A673 (cell line): Measurements from ENCODE around the gene ASAP2. TPM values are rescaled to one million over a fixed set of nuclear protein-coding genes. Genes with fewer than 3 reads are reported as not detected.
"Not testable (repeated sequence)": the region's sequence is repeated elsewhere in the genome, so short reads cannot be mapped to it uniquely, and the experiment has no call there.

ENCODE experiments used
- BruUV-seq: library from RNA; stranded (reverse); fragments of 400-500 nt; replicated peaks from 2 replicates; lab custom pipeline; 2021; lab: Mats Ljungman, UMichigan
- CTCF ChIA-PET: fragments of 300-600 bp; sonication (Branson Sonifier 250); formaldehyde crosslinking; loops from one replicate; lab custom pipeline; 2022; ENCODE audit warnings: antibody characterized with exemption; lab: Charles Lee
- POLR2A ChIA-PET: fragments of 300-600 bp; sonication (Branson Sonifier 250); formaldehyde crosslinking; loops from one replicate; lab custom pipeline; 2022; ENCODE audit warnings: antibody characterized with exemption; ENCODE audit not compliant: low non-redundant PET; lab: Charles Lee
- DNase-seq: peaks from one replicate; pipeline ENCODE4 v3.0.0-alpha.2; 2015; ENCODE audit warnings: low spot score
- H3K27ac ChIP-seq: fragments of 200-600 bp; sonication (generic); 2 replicates; pipeline ENCODE4 v1.5.1; 2016; ENCODE audit warnings: mixed run types, low read depth, mild to moderate bottlenecking, mixed read lengths, antibody characterized with exemption, low read length; ENCODE audit not compliant: poor library complexity, severe bottlenecking
- H3K27me3 ChIP-seq: fragments of 200-600 bp; sonication (generic); replicated peaks from 2 replicates; pipeline ENCODE4 v1.6.1; 2017; ENCODE audit warnings: mixed run types, low read depth, mild to moderate bottlenecking, mixed read lengths, antibody characterized with exemption, low read length; ENCODE audit not compliant: insufficient read depth, poor library complexity
- H3K36me3 ChIP-seq: fragments of 200-600 bp; sonication (generic); 2 replicates; pipeline ENCODE4 v1.6.1; 2016; ENCODE audit warnings: mixed run types, mild to moderate bottlenecking, mixed read lengths, antibody characterized with exemption, low read length; ENCODE audit not compliant: insufficient read depth, poor library complexity, severe bottlenecking
- H3K4me1 ChIP-seq: fragments of 200-600 bp; sonication (generic); 2 replicates; pipeline ENCODE4 v1.6.1; 2017; ENCODE audit warnings: mixed run types, mild to moderate bottlenecking, mixed read lengths, antibody characterized with exemption, low read length; ENCODE audit not compliant: insufficient read depth, poor library complexity, severe bottlenecking
- H3K4me3 ChIP-seq: fragments of 200-600 bp; sonication (generic); 2 replicates; pipeline ENCODE4 v1.5.1; 2016; ENCODE audit warnings: low read depth, mixed run types, mild to moderate bottlenecking, mixed read lengths, low read length; ENCODE audit not compliant: poor library complexity, severe bottlenecking
- H3K9me3 ChIP-seq: fragments of 200-600 bp; sonication (generic); 2 replicates; pipeline ENCODE4 v1.6.1; 2016; ENCODE audit warnings: mixed run types, low read depth, mild to moderate bottlenecking, mixed read lengths, antibody characterized with exemption, low read length; ENCODE audit not compliant: poor library complexity, severe bottlenecking
- EZH2 ChIP-seq: fragments of 200-600 bp; sonication (generic); IDR thresholded peaks from 2 replicates; pipeline ENCODE4 v1.6.1; 2017; ENCODE audit warnings: borderline replicate concordance, low read depth, mild to moderate bottlenecking, mixed read lengths, antibody characterized with exemption, low read length; ENCODE audit not compliant: poor library complexity, severe bottlenecking
- intact Hi-C: fragments of 100-400 bp; cut with micrococcal nuclease; formaldehyde crosslinking; loops from one replicate; pipeline ENCODE4 v1.10.0; 2022; ENCODE audit not compliant: unreplicated experiment
- total RNA-seq: library from RNA; stranded (reverse); gene quantifications from 2 replicates; pipeline ENCODE4 v1.2.3, GENCODE V29; 2021
- TF ChIP-seq, protein P1 (sequence below): fragments of 300-800, 200-600 bp; sonication (generic); conservative IDR thresholded peaks from 2 replicates; pipeline ENCODE4 v1.5.1; 2017; ENCODE audit warnings: low read depth, mild to moderate bottlenecking, antibody characterized with exemption, low read length, moderate library complexity, mixed read lengths

ASAP2 gene
- total RNA-seq, 1 experiment from 2014 or later: 46.8 TPM

DNA sequence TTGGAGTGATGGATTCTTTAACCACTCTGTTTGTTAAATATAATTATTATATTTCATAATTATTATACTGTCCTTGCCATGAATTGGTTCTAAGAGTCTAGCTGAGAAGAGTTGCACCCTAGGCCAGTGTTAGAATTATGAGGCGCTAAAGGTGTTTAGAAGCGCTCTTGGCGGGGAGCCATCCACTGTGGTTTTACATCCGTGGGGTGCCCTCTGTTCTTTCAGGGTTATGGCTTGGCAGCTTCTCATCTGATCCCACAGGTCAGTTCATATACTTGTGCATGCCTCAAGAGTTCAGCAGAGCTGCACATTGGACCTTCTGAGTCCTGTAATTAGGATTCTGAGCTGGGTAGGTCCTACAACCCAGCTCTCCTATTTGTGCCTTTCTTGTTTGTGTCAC, 9.1 kb downstream of the ASAP2 start:
- H3K27ac ChIP-seq: no peak overlapping the region
- TF ChIP-seq EZH2: no peak
- TF ChIP-seq, protein P1, sequence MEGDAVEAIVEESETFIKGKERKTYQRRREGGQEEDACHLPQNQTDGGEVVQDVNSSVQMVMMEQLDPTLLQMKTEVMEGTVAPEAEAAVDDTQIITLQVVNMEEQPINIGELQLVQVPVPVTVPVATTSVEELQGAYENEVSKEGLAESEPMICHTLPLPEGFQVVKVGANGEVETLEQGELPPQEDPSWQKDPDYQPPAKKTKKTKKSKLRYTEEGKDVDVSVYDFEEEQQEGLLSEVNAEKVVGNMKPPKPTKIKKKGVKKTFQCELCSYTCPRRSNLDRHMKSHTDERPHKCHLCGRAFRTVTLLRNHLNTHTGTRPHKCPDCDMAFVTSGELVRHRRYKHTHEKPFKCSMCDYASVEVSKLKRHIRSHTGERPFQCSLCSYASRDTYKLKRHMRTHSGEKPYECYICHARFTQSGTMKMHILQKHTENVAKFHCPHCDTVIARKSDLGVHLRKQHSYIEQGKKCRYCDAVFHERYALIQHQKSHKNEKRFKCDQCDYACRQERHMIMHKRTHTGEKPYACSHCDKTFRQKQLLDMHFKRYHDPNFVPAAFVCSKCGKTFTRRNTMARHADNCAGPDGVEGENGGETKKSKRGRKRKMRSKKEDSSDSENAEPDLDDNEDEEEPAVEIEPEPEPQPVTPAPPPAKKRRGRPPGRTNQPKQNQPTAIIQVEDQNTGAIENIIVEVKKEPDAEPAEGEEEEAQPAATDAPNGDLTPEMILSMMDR: no peak
- peaks cover 8% of the 10 kb centered on the region for H3K9me3 ChIP-seq
- no peaks in the 10 kb centered on the region for H3K27me3 ChIP-seq
- BruUV-seq: no TSS peak
- no peak for DNase-seq
- no peaks in the 10 kb centered on the region for H3K36me3 ChIP-seq
- intact Hi-C loops: no loop called here
- POLR2A ChIA-PET: no interaction called here
- CTCF ChIA-PET: interaction anchor here (0.7 kb wide), 1 partner anchor 334 kb away, joined by 5 read pairs; no protein-coding TSS in a partner anchor
- no peak overlapping the region for H3K4me3 ChIP-seq
- peaks cover 47% of the 10 kb centered on the region for H3K4me1 ChIP-seq

DNA sequence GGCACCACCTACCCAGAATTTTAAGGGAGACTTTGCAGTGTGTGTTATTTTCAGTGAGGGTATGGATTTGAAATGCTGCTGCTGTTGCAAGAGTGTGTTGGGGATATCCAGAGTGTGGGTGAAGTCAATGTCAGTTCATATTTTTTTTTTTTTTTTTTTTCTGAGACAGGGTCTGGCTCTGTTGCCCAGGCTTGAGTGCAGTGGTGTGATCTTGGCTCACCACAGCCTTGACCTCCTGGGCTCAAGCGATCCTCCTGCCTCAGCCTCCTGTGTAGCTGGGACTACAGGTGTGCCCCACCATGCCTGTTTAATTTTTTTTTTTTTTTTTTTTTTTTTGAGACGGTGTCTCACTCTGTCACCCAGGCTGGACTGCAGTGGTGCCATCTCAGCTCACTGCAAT, 9.5 kb downstream of the ASAP2 start:
- POLR2A ChIA-PET, H3K27ac ChIP-seq, intact Hi-C loops, DNase-seq, BruUV-seq, H3K36me3 ChIP-seq, H3K27me3 ChIP-seq, H3K4me3 ChIP-seq: not testable (repeated sequence)
- Histone ChIP-seq H3K4me1 (peaks cover 44% of the 10 kb centered on the region), H3K9me3 (peaks cover 10% of the 10 kb centered on the region)
- CTCF ChIA-PET: interaction anchor here (0.7 kb wide), 1 partner anchor 334 kb away, joined by 5 read pairs; no protein-coding TSS in a partner anchor

DNA sequence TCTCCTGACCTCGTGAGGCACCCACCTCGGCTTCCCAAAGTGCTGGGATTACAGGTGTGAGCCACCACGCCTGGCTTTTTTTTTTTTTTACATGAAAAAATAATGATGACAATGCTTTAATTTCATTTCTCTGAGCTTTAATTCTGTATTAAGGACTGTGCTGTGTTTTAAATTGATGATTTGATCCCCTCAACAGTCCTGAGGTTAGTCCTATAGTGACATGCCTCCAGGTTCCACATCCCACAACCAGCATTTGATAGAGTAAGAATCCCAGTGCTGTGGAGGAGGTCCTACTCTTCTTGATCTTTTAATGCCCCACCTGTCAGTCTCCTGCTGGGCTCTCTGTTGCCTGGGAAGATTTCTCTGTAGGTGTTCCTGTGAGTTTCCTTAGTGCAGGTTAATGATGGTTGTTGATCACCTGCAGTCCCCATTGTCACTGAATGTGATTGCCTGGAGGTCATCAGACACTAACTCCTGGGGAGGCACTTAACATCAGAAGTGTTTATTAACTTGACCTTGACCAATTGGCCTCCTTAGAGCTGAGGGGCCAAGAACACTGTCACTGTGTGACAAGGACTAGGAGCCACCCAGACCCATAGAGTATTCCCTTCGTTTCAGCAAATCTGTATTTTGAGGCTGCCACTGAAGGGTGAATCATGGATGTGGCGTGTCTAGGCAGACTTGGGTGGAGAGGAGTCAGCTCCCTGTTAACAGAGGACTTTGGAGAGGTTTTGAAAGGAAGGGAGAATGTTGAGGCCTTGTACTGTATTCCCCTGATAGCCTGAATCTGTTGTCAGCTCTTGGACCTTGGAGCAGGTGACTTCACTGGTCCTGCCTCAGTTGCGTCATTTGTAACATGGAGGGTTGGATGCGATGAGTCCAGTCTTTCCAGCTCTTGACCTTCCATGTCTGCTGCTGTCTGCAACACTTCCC, 11.5 kb downstream of the ASAP2 start:
- no peaks in the 10 kb centered on the region for H3K36me3 ChIP-seq
- peaks cover 24% of the 10 kb centered on the region for H3K4me1 ChIP-seq
- ChIA-PET POLR2A (no interaction called here), CTCF (no interaction called here)
- DNase-seq: no peak
- H3K27me3 ChIP-seq: no peaks in the 10 kb centered on the region
- H3K9me3 ChIP-seq: peaks cover 10% of the 10 kb centered on the region
- BruUV-seq: no TSS peak
- TF ChIP-seq, protein P1: no peak
- TF ChIP-seq EZH2: no peak
- intact Hi-C loops: no loop called here
- no peak overlapping the region for H3K4me3 ChIP-seq
- H3K27ac ChIP-seq: no peak overlapping the region
